IPS DF 19.7 (cell line): ENCODE results near the gene MGAT4A.
"Not testable (repeated sequence)": the region's sequence is repeated elsewhere in the genome, so short reads cannot be mapped to it uniquely, and the experiment has no call there.

Source experiments
- DNase-seq: peaks from one replicate; pipeline ENCODE4 v3.0.0-alpha.2; 2013; ENCODE audit warnings: low read depth, low spot score

Gene MGAT4A

GRCh38 chr2:98759827-98760625 lies 29.1 kb upstream of the MGAT4A start:
- no peak for DNase-seq

- no peak for DNase-seq
These were observed 28.4 kb upstream of the MGAT4A start for GRCh38 chr2:98759338-98759737.

GRCh38 chr2:98757904-98758421 lies 27.0 kb upstream of the MGAT4A start:
- DNase-seq = no peak

GRCh38 chr2:98753801-98754200 lies 22.9 kb upstream of the MGAT4A start:
- DNase-seq = no peak

- DNase-seq = not testable (repeated sequence)
These were observed 21.8 kb upstream of the MGAT4A start for GRCh38 chr2:98752711-98753110.

GRCh38 chr2:98751748-98752147 lies 20.8 kb upstream of the MGAT4A start:
- DNase-seq = no peak

GRCh38 chr2:98750593-98751282 lies 19.8 kb upstream of the MGAT4A start:
- no peak for DNase-seq

- DNase-seq = no peak
These were observed 18.1 kb upstream of the MGAT4A start for GRCh38 chr2:98749066-98749450.

- DNase-seq = no peak
These were observed 17.5 kb upstream of the MGAT4A start for GRCh38 chr2:98748292-98749065.

- no peak for DNase-seq
These were observed 17.0 kb upstream of the MGAT4A start for GRCh38 chr2:98747888-98748287.

- DNase-seq = no peak
These were observed 15.5 kb upstream of the MGAT4A start for GRCh38 chr2:98746426-98746825.

- DNase-seq = no peak
These were observed 13.7 kb upstream of the MGAT4A start for GRCh38 chr2:98744595-98744994.

- no peak for DNase-seq
These were observed 12.9 kb upstream of the MGAT4A start for GRCh38 chr2:98743835-98744234.

GRCh38 chr2:98739020-98739419 lies 8.1 kb upstream of the MGAT4A start:
- DNase-seq = no peak

- no peak for DNase-seq
These were observed 7.4 kb upstream of the MGAT4A start for GRCh38 chr2:98738304-98738703.

GRCh38 chr2:98737848-98738247 lies 6.9 kb upstream of the MGAT4A start:
- DNase-seq = no peak

- no peak for DNase-seq
These were observed 5.5 kb upstream of the MGAT4A start for GRCh38 chr2:98736464-98736889.

GRCh38 chr2:98734823-98735260 lies 3.9 kb upstream of the MGAT4A start:
- no peak for DNase-seq

- no peak for DNase-seq
These were observed 3.2 kb upstream of the MGAT4A start for GRCh38 chr2:98734162-98734561.

- no peak for DNase-seq
These were observed 1.6 kb upstream of the MGAT4A start for GRCh38 chr2:98732430-98733051.

- DNase-seq = no peak
These were observed 990 bp upstream of the MGAT4A start for GRCh38 chr2:98731894-98732349.

GRCh38 chr2:98730707-98731040 lies 258 bp downstream of the MGAT4A start:
- DNase-seq = no peak
